22Rv1 (cell line): Measurements from ENCODE around the gene SENP3.

ENCODE experiments used
- CTCF ChIP-seq: fragments of 450-650 bp; IDR thresholded peaks from 2 replicates; pipeline ENCODE4 v1.5.1; 2017; ENCODE audit warnings: mild to moderate bottlenecking
- ZFX ChIP-seq: fragments of 450-650 bp; IDR thresholded peaks from 2 replicates; pipeline ENCODE4 v1.6.1; 2017; ENCODE audit warnings: antibody characterized with exemption, borderline replicate concordance

- TF ChIP-seq CTCF = no peak
- TF ChIP-seq ZFX = no peak
Measured at GRCh38 chr17:7538891-7539545, 22.7 kb upstream of the SENP3 start.
